ENCODE data around the gene RUNX3.

- TF ChIP-seq POLR2AphosphoS5 (IDR thresholded peaks at IDR 0.05; ENCODE audit: low read depth, low read length) (no peak), POLR2A (IDR thresholded peaks at IDR 0.05; ENCODE audit: low read depth, low read length) (peak; percentile 43; the same call in 1 of the 2 replicates)
Measured at GRCh38 chr1:24963943-24964693, 34.0 kb upstream of the RUNX3 start.

Data from GM12892 (cell line).